Activated CD4-positive, CD25-positive, alpha-beta regulatory T cell treated with anti-CD3 and anti-CD28 coated beads, Interleukin-2, amount 50 U/mL, for 24 hours (primary cell): ENCODE measurements around the gene PNMA6E.

Experiments
- ATAC-seq, 2 donors: fragments of 150-1000 bp; cut with Tn5 transposase; one replicate each; pipeline ENCODE4 v1.10.0; 2021; ENCODE audit warnings: mild to moderate bottlenecking in 1 of 2, moderate library complexity in 1 of 2

Gene PNMA6E

DNA sequence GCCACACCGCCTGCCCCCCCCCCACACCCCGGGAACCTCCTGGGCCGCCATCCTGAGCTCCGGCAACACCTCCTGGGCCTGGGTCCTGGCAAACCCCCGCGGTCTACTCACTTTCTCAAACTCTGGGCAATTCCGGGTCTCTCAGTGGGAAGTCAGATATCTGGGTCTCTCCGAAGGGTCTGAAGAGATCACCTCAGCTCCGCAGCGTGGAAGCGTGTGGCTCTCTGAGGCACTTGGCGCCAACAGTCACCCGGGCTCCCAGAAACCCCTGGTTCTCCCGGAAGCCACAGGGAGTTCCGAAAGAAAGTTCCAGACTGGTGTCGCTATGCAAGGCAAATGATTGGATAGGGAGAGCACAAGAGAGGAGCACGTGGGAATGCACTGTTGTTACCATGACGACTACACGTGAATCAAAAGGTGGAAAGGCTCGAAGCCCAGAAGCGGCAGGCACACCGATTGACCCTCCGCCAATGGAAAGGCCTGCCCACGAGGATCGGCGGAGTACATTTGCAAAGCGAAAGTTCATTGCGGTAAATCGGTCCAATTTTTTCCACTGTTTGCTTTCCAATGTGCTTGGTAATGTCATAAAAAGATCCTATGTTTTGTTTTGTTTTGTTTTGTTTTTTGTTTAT lies at the start of gene PNMA6E:
Gene PNMA6E (minus strand): TSS at position 218 of the 632 bp plus-strand sequence. CDS start 2,501 bp downstream, outside the sequence.
- ATAC-seq: no peak

DNA sequence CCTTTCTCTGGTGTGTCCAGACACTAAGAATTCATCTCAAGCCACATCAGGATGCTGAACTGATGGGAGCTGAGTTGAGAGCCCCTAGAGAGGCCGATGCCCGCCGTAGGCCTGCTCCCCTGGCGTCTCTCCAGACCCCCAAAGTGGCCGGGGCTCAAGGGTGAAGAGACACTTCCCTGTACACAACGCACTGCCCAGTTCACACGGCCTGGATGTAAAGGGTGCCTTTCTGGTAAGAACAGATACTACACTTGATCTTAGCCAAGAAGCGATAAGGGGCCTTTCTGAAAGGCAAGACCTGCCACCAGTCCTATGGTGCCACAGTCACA lies 49.8 kb upstream of the PNMA6E start:
- no peak for ATAC-seq

DNA sequence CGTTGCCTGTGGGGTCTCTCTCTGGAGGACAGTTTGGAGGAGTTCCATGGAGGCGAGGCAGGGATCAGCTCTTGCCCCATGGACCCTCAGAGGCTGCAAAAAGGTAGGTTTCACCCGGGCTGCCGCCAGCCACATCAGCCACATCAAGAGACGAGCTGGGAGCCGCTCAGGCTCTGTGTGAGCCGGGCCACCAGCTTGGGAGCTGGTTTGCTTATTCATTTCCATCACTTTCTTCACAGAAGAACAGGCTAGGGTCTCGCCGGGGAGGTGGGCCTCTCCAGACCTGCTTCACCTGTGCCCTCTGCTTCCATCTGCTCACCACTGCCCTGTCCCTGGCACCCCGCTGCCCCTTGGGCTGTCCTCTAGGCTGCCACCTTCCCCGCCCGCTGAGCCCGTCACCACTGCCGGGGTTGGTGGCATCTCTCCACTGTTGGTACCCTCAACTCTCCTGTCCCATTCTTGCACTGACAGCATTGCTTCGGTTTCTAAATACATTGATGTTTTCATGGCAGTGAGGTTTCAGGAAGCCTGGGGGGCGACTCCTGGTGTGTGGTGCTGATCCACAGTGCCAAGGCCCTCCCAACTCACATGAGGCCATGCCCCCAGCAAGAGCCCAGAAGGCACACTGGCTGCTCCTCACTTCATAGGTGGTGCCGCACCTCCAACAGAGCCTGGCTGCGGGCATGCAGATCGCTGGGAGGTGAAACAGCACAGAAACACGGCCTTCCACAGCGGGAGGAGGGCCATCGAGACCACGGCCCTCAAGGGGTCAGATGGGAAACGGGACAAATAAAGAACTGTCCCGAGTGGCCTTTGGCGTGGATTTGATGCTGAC lies 49.2 kb upstream of the PNMA6E start:
- ATAC-seq: no peak

DNA sequence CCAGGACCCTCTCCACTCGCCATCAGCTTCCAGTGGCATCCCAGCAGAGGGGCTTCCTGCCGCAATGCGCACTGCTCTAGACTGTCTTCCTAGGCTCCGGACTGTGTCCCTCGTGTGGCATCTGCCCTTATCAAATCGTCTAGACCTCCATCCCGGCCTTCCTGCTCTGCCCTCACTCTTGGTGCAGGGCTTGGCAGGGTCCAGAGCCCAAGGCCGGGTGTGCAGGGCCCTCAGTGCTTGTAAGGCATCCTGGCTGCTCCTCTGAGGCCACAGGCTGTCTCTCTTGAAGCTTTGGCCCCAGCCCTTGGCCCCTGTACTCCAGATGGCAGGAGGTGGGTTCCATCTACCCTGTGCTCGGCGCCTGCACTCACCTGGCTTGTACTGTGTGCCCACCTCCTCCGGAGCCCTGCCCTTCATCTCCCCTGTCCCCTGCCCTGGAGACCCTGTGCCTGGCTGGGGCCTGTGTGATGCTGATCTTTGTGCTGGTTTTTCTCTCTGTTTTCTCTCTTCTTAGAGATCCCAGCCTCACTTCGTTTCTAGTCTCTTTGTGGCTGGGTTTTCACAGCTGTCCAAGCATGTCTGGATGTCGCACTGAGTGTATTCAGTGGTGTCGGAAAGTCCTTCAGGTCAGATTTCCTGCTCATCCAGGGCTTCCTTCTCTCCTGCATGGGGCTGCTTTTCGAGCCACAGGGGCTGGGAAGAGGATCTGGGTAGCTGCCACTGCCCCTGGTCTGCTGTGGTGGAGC lies 48.4 kb upstream of the PNMA6E start:
- no peak for ATAC-seq

GRCh38 chrX:153448556-153449367 lies 47.6 kb upstream of the PNMA6E start:
- ATAC-seq: no peak

- no peak for ATAC-seq
Observed at GRCh38 chrX:153447581-153447960, 46.4 kb upstream of the PNMA6E start.

DNA sequence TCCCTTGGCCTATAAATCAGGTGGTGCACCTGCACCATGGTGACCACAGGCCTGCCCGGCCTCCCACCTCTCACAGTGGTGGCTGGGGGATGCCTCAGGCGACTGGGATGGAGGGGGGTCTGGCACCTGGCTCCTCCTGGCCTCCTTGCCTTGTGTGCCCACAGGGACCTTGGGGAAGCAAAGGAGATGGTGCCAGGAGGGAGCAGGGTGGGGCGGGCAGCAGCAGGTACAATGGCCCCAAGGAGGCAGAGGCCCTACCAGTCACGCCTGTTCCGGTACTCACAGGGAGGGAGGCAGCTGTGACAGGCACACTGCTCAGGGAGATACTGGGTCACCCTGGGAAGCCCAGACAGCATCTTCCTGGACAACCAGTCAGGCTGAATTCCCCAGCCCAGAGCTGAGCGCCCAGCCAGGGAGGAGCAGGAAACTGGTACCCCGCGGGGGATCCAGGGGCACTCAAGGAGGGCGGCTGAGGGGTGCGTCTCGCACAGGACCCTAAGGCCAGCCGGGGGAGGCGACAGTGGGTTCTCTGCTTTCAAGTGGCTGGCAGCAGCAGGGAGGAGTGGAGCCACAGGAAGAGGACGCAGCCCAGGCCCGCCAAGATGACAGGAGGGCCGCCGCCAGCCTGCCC lies 45.9 kb upstream of the PNMA6E start:
- ATAC-seq: no peak

GRCh38 chrX:153446636-153446936 lies 45.4 kb upstream of the PNMA6E start:
- no peak for ATAC-seq

- no peak for ATAC-seq
Observed at GRCh38 chrX:153445856-153446635, 44.9 kb upstream of the PNMA6E start, which contains the start of gene TREX2. Gene TREX2 (minus strand): TSS chrX:153446056. CDS start chrX:153445430, 626 bp downstream.

DNA sequence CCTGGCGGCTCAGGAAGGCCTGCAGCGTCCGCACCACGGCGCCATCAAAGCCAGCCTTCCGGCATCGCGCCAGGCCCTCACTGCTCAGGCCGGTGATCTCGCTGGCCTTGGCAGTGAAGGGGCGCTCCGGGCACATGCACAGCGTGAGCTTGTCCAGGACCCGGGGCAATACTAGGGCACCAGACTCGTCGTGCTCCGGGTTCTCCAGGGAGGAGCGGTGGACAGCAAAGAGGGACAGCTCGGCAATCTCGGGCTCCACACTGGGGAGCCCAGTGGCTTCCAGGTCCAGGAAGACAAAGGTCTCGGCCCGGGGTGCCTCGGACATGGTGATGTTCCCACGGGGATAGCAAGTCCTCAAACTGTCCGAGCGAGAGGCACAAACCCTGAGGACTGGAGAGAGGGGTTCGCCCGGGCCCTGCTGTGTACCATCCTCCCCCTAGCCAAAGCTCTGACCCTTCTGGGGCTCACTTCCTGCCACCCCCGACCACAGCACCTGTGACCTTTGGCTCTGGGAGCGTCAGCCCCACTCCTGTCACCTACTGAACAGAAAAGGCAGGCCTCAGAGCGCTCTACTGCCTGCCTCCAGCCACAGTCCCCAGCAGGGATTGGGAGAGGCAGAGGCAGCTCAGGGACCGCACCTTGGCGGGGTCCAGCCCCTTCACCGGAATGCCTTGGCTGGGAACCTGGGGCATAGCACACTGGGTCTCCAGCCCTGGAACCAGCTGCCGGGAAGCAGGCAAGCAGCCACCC lies 44.1 kb upstream of the PNMA6E start:
- no peak for ATAC-seq

- ATAC-seq: no peak
Observed at GRCh38 chrX:153444333-153445011, 43.3 kb upstream of the PNMA6E start.

DNA sequence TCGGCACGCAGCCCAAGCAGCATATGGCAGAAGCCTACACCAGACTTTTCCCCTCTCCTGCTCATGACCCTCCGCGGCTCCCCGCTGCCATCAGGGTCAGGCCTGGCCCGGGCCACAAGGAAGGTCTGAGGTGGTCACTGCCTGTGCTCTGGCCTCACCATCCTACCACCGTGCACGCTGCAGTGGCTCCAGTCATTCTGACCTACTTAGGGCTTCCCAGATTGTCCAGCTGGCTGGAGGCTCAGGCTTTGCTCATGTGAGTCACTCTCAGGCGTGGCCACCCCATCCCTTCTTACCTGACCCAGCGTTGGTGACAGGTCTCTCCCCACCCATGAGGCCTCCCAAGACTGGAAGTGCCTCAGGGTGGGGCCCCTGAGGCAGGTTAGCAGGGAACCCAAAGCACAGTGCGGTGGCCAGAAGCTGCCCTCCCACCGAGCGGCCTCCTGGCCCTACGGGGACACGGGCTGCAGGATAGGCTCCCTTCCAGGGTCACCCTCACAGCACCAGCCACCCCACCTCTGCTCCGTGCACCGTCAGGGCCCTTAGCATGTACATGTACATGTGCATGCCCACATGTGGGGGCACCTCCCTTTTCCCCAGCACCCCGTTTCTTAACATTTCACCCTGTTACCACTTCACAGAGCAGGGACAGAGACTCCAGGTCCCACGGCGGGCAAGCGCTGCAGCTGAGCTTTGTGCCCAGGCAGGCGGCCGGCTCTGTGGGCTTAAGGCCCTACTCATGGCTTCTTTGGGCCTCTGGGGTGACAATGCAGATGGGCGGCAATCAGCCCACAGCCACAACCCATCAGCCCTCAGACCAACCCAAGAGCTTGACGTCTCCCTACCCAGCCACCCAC lies 42.6 kb upstream of the PNMA6E start:
- ATAC-seq: no peak

- no peak for ATAC-seq
Observed at GRCh38 chrX:153442463-153442862, 41.3 kb upstream of the PNMA6E start.

- no peak for ATAC-seq
Observed at GRCh38 chrX:153441981-153442380, 40.8 kb upstream of the PNMA6E start.

DNA sequence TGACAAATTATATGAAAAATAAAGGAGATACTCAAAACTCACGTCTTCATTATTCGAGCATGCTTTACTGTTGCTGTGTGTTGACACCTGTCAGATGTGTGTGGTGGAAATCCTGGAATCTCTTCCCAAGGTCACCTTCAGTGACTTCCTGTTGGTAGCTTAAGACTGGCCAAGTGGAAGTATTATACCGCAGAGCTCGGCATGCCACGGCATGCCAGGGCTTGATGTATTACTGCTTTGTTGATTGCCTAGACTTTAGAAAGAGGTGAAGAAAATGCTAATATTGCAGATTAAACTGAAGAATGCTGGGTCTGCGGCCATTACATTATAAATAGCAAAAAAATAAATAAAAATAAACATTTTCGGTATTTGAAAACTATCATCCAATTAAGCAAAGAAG lies 40.1 kb upstream of the PNMA6E start:
- ATAC-seq: no peak

- ATAC-seq: no peak
Observed at GRCh38 chrX:153440556-153441135, 39.5 kb upstream of the PNMA6E start.

DNA sequence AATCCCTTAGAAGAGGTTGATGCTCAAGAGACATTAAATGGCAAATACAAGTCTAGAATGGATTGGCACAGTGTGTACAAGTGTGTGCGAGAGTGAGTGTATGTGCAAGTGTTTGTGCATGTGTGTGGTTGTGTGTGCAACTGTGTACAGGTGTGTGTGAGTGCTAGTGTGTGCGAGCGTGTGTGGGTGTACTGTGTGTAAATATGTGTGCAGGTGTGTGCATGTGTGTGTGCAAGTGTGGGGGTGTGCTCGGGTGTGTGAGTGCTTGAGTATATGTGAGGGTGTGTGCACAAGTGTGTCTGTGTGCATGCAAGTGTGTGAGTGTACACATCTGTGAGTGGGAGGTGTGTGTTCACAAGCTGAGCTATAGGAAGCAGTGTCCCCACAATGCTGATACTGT lies 38.8 kb upstream of the PNMA6E start:
- ATAC-seq: no peak

DNA sequence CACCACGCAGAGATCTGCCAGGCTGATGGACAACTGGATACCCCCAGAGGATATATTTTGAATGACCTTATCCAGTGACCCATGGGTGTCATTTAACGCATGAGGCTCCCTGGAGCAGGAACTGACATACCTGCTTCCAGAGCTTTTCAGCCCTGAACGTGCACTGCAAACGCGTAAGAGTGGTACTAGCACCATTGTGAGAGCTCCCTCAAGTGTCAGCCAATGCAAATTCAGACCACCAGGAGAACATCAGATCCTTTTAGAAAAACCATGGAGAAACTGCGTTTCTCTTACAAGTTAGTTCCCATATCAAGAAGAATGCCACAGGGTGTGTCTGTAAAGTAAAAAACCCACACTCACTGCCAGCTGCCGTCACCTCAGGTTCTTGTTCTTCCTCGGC lies 37.4 kb upstream of the PNMA6E start:
- no peak for ATAC-seq

- ATAC-seq: no peak
Observed at GRCh38 chrX:153435845-153436244, 34.7 kb upstream of the PNMA6E start.
